Activated CD8-positive, alpha-beta T cell treated with anti-CD3 and anti-CD28 coated beads, Interleukin-2, amount 10 ng/mL, durations not matched to agents 7 days and 5 days (primary cell): ENCODE results near the gene GPR132. TPM values are rescaled to one million over a fixed set of nuclear protein-coding genes. Genes with fewer than 3 reads are reported as not detected.
A peak's percentile ranks its signal among the peaks of the same experiment; 100 is the strongest.
"Not testable (repeated sequence)": the region's sequence is repeated elsewhere in the genome, so short reads cannot be mapped to it uniquely, and the experiment has no call there.

ENCODE experiments used
- ATAC-seq: fragments of 150-1000 bp; cut with Tn5 transposase; one replicate; pipeline ENCODE4 v1.10.0; 2021; ENCODE audit warnings: moderate library complexity
- CTCF ChIA-PET: fragments of 350-600 bp; sonication (Branson Sonifier 250); formaldehyde crosslinking; loops from one replicate; lab custom pipeline; 2021; ENCODE audit warnings: antibody characterized with exemption; lab: Charles Lee
- POLR2A ChIA-PET: fragments of 350-600 bp; sonication (Branson Sonifier 250); formaldehyde crosslinking; loops from one replicate; lab custom pipeline; 2021; ENCODE audit warnings: antibody characterized with exemption; lab: Charles Lee
- DNase-seq: peaks from one replicate; pipeline ENCODE4 v3.0.0-alpha.2; 2020
- H3K27ac Mint-ChIP-seq: one replicate; pipeline ENCODE4 v1.8.0; 2021; ENCODE audit warnings: mild to moderate bottlenecking, mixed read lengths
- H3K27me3 Mint-ChIP-seq: one replicate; pipeline ENCODE4 v1.8.0; 2021; ENCODE audit warnings: low read depth, mixed read lengths
- H3K36me3 Mint-ChIP-seq: one replicate; pipeline ENCODE4 v1.8.0; 2021; ENCODE audit warnings: low read depth, mixed read lengths
- H3K4me1 Mint-ChIP-seq: one replicate; pipeline ENCODE4 v1.8.0; 2021; ENCODE audit warnings: low read depth, mixed read lengths
- H3K4me3 Mint-ChIP-seq: one replicate; pipeline ENCODE4 v1.8.0; 2021; ENCODE audit warnings: mild to moderate bottlenecking, mixed read lengths
- H3K9me3 Mint-ChIP-seq: one replicate; pipeline ENCODE4 v1.8.0; 2022; ENCODE audit warnings: mixed read lengths; ENCODE audit not compliant: insufficient read depth
- total RNA-seq, 2 experiments: library from RNA; stranded (reverse); gene quantifications; one replicate each; pipeline ENCODE4 v1.2.3, GENCODE V29; 2021

GPR132 gene, protein sequence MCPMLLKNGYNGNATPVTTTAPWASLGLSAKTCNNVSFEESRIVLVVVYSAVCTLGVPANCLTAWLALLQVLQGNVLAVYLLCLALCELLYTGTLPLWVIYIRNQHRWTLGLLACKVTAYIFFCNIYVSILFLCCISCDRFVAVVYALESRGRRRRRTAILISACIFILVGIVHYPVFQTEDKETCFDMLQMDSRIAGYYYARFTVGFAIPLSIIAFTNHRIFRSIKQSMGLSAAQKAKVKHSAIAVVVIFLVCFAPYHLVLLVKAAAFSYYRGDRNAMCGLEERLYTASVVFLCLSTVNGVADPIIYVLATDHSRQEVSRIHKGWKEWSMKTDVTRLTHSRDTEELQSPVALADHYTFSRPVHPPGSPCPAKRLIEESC
- 10 to 100 TPM; 35.7 to 40.4 TPM for total RNA-seq

DNA sequence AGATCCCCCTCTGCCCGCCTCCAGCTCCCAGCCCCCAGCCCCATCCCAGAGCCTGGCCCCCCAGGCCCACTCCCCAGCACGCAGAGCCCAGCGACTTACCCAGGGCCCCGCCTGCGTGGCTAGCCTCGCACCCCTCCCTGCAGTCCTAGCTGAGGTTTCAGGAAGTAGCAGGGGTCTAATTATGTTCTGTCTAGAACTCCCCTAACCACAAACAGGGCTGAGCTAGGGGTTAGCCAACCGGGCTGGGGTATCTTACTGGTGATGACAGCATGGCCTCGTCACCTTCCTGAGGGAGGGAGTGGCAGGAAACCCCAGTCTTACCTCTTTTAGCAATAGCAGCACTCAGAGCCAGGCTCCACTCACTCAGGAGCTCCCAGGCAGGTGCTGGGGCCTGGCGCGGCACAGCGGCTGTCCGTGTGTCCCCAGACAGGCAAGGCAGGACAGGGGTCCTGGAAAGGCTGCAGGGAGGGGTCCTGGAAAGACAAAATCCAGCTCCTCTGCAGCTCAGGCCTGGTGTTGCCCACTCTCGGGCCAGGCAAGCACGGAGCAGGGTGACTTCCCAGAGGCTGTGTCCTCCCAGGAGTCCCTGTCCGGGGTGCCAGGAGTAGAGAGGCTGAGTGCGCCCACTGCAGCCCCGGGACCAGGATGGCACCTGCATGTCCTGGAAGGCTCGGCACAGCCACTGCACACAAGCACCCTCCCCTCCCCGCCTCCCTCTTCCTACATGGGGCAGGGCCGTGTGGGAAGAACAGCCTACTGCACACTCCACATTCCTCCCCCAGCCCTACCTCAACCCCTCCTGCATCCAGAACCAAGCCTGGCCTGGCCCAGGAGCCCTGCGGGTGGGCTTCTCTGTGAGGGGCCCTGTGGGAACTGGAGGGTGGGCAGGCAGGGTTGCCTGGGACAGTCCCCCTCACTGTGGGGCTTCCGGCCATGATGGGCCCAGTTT is at the start of gene GPR132:
Gene GPR132 (minus strand): TSS at position 151 of the 949 bp plus-strand sequence. CDS start 10,010 bp downstream, outside the sequence.
- DNase-seq (peak; percentile 97), ATAC-seq (peak; percentile 86)
- POLR2A ChIA-PET = interaction anchor here (0.6 to 3.4 kb wide), 12 partner anchors 10 to 463 kb away, joined by 3 to 66 read pairs (median 4); partner anchors contain the start of genes BRF1 and CDCA4
- CTCF ChIA-PET = interaction anchor here (0.9 to 12.2 kb wide), 8 partner anchors 9 to 286 kb away, joined by 3 to 134 read pairs (median 6); no protein-coding TSS in a partner anchor
- peaks cover 26% of the 10 kb centered on the region for H3K36me3 Mint-ChIP-seq
- peak within 1 kb of the TSS; percentile 94 for H3K27ac Mint-ChIP-seq
- H3K4me1 Mint-ChIP-seq = peaks cover 74% of the 10 kb centered on the region
- H3K4me3 Mint-ChIP-seq = peak within 1 kb of the TSS; percentile 88
- no peaks in the 10 kb centered on the region for H3K9me3 Mint-ChIP-seq
- no peaks in the 10 kb centered on the region for H3K27me3 Mint-ChIP-seq

DNA sequence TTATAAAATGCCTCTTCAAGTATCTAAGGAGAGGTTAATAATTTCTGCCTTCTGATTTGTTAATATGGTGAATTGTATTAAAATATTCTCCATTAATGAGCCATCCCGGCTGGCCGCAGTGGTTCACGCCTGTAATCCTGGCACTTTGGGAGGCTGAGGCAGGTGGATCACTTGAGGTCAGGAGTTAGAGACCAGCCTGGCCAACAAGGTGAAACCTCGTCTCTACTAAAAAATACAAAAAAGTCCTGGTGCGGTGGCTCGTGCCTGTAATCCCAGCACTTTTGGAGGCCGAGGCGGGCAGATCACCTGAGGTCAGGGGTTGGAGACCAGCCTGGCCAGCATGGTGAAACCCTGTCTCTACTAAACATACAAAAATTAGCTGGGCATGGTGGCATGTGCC is 44.0 kb upstream of the GPR132 start:
- H3K36me3 Mint-ChIP-seq, H3K27ac Mint-ChIP-seq, CTCF ChIA-PET, H3K9me3 Mint-ChIP-seq, ATAC-seq, H3K4me1 Mint-ChIP-seq, H3K4me3 Mint-ChIP-seq, POLR2A ChIA-PET: not testable (repeated sequence)
- peaks cover 22% of the 10 kb centered on the region for H3K27me3 Mint-ChIP-seq
- peak; percentile 12 for DNase-seq

DNA sequence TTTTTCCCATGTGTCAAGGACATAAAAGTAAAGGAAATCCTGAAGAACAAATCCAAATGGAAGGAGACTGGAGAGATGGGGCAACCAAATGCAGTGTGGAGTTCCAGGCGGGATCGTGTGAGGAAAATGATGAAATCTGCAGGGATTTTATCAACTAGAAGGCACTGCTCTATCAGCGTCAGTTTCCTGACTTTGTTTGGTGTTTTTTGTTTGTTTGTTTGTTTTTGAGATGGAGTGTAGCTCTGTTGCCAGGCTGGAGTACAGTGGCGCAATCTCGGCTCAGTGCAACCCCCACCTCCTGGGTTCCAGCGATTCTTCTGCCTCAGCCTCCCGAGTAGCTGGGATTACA is 43.3 kb upstream of the GPR132 start:
- no peaks in the 10 kb centered on the region for H3K36me3 Mint-ChIP-seq
- no peak overlapping the region for H3K27ac Mint-ChIP-seq
- CTCF ChIA-PET = no interaction called here
- peaks cover 30% of the 10 kb centered on the region for H3K27me3 Mint-ChIP-seq
- DNase-seq (no peak), ATAC-seq (no peak)
- POLR2A ChIA-PET = no interaction called here
- no peaks in the 10 kb centered on the region for H3K9me3 Mint-ChIP-seq
- no peak overlapping the region for H3K4me3 Mint-ChIP-seq
- no peaks in the 10 kb centered on the region for H3K4me1 Mint-ChIP-seq

DNA sequence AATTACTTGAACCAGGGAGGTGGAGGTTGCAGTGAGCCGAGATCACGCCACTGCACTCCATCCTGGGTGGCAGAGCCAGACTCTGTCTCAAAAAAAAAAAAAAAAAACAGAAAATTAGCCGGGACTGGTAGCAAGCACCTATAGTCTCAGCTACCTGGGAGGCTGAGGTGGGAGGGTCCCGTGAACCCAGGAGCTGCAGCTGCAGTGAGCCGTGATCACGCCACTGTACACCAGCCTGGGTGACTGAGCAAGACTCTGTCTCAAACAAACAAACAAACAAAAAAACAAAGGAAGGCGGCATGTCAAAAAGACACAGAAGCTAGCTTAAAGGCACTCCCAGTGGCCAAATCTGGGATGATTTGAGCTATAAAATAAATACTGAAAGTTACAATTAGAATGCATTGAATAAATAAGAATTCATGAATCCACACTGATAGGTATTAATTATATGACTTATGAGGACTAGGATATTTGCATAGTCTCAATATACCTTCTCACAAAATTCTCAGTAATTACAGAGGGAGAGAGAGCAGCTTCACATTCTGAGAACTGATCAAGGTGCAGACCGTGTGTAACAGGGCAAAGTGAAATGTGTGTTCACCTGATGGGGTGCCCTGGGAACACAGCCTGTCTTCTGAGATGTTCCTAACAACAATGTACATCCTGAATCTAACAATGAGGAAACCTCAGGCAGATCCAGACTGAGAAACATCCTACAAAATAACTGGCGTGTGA is 42.7 kb upstream of the GPR132 start:
- Mint-ChIP-seq H3K36me3 (no peaks in the 10 kb centered on the region), H3K27me3 (peaks cover 33% of the 10 kb centered on the region), H3K27ac (no peak overlapping the region), H3K4me1 (no peaks in the 10 kb centered on the region), H3K9me3 (no peaks in the 10 kb centered on the region), H3K4me3 (no peak overlapping the region)
- peak; percentile 18 for DNase-seq
- POLR2A ChIA-PET = no interaction called here
- CTCF ChIA-PET = no interaction called here
- no peak for ATAC-seq

DNA sequence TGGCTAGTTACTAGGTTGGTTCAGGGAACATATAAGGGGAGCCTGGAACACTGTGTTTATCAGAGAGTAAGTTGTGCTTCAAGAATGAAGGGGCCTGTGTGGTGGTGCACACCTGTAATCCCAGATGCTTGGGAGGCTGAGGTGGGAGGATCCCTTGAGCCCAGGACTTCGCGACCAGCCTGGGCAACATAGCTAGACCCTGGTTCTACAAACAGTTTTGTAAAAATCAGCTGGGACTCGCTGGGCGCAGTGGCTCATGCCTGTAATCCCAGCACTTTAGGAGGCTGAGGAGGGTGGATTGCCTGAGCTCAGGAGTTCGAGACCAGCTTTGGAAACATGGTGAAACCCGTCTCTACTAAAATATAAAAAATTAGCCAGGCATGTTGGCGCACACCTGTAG is 42.1 kb upstream of the GPR132 start:
- CTCF ChIA-PET = interaction anchor here (1.3 kb wide), 1 partner anchor 21 kb away, joined by 3 read pairs; no protein-coding TSS in a partner anchor
- Mint-ChIP-seq H3K4me3 (no peak overlapping the region), H3K36me3 (no peaks in the 10 kb centered on the region), H3K27me3 (peaks cover 36% of the 10 kb centered on the region), H3K27ac (no peak overlapping the region), H3K4me1 (no peaks in the 10 kb centered on the region), H3K9me3 (no peaks in the 10 kb centered on the region)
- ATAC-seq (no peak), DNase-seq (no peak)
- POLR2A ChIA-PET = no interaction called here

DNA sequence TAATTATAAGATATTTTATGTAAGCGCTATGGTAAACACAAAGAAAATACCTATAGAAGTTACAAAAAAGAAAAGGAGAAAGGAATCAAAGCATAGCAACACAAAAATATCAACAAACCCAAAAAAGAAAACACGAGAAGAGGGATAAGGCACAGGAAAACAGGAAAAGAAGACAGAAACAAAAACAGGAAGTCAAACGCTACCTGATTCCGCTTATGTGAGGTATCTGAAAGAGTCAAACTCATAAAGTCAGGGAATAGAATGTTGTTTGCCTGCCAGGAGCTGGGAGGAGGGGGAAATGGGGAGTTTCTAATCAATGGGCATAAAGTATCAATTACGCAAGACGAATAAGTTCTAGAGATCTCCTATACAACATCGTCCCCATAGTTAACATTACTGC is 39.9 kb upstream of the GPR132 start:
- DNase-seq (no peak), ATAC-seq (no peak)
- H3K36me3 Mint-ChIP-seq = no peaks in the 10 kb centered on the region
- H3K27ac Mint-ChIP-seq = no peak overlapping the region
- H3K27me3 Mint-ChIP-seq = peaks cover 40% of the 10 kb centered on the region
- H3K4me1 Mint-ChIP-seq = no peaks in the 10 kb centered on the region
- no peak overlapping the region for H3K4me3 Mint-ChIP-seq
- CTCF ChIA-PET = interaction anchor here (1.4 to 2.0 kb wide), 2 partner anchors 15 to 47 kb away, joined by 3 to 6 read pairs; no protein-coding TSS in a partner anchor
- POLR2A ChIA-PET = no interaction called here
- H3K9me3 Mint-ChIP-seq = no peaks in the 10 kb centered on the region

DNA sequence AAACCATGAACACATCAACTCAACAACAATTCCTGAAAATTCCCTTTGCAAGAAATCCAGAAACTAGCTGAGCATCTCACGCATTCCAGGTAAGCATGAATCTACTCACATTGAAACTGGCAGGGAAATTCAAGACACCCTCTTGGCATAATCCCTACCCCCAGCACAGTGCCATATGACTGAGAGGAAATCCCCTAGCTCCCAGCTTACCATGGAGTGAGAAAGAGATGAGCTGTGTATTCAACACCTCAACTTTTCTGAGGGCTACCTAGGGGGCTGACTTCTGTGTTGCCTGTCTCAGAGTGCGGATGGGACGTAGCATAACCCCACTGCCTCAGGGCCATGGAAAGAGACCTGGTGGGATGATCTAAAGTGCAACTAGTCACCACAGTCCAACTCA is 37.7 kb upstream of the GPR132 start:
- Mint-ChIP-seq H3K4me3 (no peak overlapping the region), H3K27ac (no peak overlapping the region), H3K9me3 (no peaks in the 10 kb centered on the region), H3K36me3 (no peaks in the 10 kb centered on the region), H3K4me1 (no peaks in the 10 kb centered on the region), H3K27me3 (peaks cover 42% of the 10 kb centered on the region)
- ATAC-seq (no peak), DNase-seq (no peak)
- CTCF ChIA-PET = interaction anchor here (1.7 kb wide), 1 partner anchor 13 kb away, joined by 4 read pairs; no protein-coding TSS in a partner anchor
- POLR2A ChIA-PET = no interaction called here

DNA sequence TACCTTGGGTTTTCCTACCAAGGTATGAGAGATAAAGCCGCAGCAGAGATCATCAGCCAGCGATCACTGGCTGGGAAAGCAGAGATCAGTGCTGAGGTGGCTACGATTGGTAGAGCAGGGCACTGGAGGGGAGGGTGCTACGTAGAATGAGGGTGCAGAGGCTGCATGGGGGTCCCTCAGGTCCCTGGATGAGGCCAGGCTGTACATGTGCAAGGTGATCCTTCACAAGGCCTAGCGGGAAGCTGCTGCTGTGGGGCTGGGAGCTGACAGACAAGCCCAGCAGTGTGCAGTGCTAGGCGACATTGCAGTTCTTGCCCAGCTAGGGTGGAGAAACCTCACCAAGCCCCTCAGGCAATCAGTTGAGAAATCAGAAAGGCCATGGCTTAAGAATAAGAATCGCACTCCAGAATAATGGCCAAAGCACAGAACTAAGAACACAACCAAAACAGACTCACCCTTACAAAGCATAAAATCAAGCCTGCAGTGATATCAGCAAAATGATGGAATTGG is 37.2 kb upstream of the GPR132 start:
- H3K36me3 Mint-ChIP-seq = no peaks in the 10 kb centered on the region
- no peak overlapping the region for H3K4me3 Mint-ChIP-seq
- DNase-seq (no peak), ATAC-seq (no peak)
- no peaks in the 10 kb centered on the region for H3K4me1 Mint-ChIP-seq
- POLR2A ChIA-PET = no interaction called here
- H3K27ac Mint-ChIP-seq = no peak overlapping the region
- CTCF ChIA-PET = interaction anchor here (1.7 kb wide), 1 partner anchor 12 kb away, joined by 4 read pairs; no protein-coding TSS in a partner anchor
- no peaks in the 10 kb centered on the region for H3K9me3 Mint-ChIP-seq
- peaks cover 42% of the 10 kb centered on the region for H3K27me3 Mint-ChIP-seq

DNA sequence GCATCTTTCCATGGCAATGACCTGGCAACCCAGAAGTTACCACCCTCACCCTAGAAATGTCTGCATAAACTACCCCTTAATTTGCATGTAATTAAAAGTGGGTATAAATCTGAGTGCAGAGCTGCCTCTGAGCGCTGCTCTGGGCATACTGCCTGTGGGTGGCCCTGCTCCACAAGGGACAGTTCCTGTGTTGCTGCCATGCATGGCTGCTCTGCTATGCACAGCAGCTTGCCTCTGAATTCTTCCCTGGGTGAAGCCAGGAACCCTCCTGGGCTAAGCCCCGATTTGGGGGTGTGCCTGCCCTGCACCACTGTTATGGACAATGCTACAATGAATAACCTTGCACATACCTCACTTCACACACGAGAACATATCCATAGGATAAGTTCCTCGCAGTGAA is 35.7 kb upstream of the GPR132 start:
- Mint-ChIP-seq H3K9me3 (no peaks in the 10 kb centered on the region), H3K27me3 (peaks cover 31% of the 10 kb centered on the region), H3K4me1 (no peaks in the 10 kb centered on the region), H3K4me3 (no peak overlapping the region), H3K27ac (no peak overlapping the region), H3K36me3 (no peaks in the 10 kb centered on the region)
- ChIA-PET CTCF (no interaction called here), POLR2A (no interaction called here)
- no peak for ATAC-seq
- DNase-seq = no peak

DNA sequence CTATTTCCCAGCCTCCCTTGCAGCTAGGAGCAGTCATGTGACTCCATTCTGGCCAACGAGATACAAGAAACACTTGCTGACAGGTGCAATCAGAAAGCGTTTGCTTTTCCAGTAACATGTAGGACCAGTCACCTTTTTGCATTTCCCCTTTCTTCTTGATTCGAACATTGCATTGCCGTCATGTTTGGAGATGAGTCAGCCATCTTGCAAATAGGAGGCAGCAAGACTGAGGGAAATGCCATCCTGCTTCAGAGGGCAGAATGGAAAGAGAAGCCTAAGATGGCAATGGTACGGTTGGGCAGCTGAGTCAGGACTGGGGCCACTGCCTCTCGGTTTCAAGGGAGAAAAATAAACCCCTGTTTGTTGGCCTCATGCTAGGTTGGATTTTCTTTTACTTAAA is 34.5 kb upstream of the GPR132 start:
- Mint-ChIP-seq H3K27me3 (peaks cover 30% of the 10 kb centered on the region), H3K4me3 (no peak overlapping the region), H3K4me1 (no peaks in the 10 kb centered on the region), H3K27ac (no peak overlapping the region), H3K9me3 (no peaks in the 10 kb centered on the region), H3K36me3 (no peaks in the 10 kb centered on the region)
- DNase-seq (no peak), ATAC-seq (no peak)
- ChIA-PET POLR2A (no interaction called here), CTCF (no interaction called here)

DNA sequence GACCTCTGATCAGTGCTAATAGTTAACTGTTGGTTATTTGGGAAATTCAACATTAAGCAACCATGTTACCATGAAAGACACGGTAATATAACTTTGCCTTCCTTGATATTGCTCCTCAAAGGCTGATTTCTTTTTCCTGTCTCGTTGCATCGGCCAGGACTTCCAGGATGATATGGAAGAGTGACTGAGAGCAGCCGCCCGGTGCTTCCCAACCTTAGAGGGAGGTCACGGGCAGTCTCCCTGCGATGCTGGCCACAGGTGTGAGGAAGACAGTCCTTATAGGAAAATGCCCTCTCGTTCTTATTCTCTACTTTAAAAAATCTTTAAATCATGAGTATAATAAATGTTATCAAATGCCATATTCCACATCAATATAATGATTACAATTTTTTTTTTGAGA is 33.1 kb upstream of the GPR132 start:
- Mint-ChIP-seq H3K27ac (no peak overlapping the region), H3K36me3 (no peaks in the 10 kb centered on the region), H3K27me3 (peaks cover 20% of the 10 kb centered on the region), H3K9me3 (no peaks in the 10 kb centered on the region), H3K4me1 (peaks cover 5% of the 10 kb centered on the region), H3K4me3 (no peak overlapping the region)
- ChIA-PET CTCF (no interaction called here), POLR2A (no interaction called here)
- DNase-seq = no peak
- no peak for ATAC-seq
